Large intestine (tissue), 3 donors: ENCODE data around the gene EPHA8. TPM values are rescaled to one million over a fixed set of nuclear protein-coding genes. Genes with fewer than 3 reads are reported as not detected.

Source experiments
- DNase-seq, 2 donors: peaks; one replicate each; pipeline versions ENCODE4 v3.0.0 to v3.0.0-alpha.2; 2013
- H3K27ac ChIP-seq: one replicate; pipeline ENCODE4 v1.5.1; 2013; ENCODE audit warnings: low read length
- H3K27me3 ChIP-seq: 2 replicates; pipeline ENCODE4 v1.6.1; 2013; ENCODE audit warnings: low read length; ENCODE audit not compliant: control insufficient read depth, insufficient read depth
- H3K36me3 ChIP-seq: 2 replicates; pipeline ENCODE4 v1.6.1; 2013; ENCODE audit warnings: low read length; ENCODE audit not compliant: control insufficient read depth, insufficient read depth
- H3K4me1 ChIP-seq: one replicate; pipeline ENCODE4 v1.6.1; 2013; ENCODE audit warnings: low read length; ENCODE audit not compliant: control insufficient read depth, insufficient read depth
- H3K4me3 ChIP-seq: one replicate; pipeline ENCODE4 v1.5.1; 2013; ENCODE audit warnings: low read length
- H3K9me3 ChIP-seq: one replicate; pipeline ENCODE4 v1.6.1; 2013; ENCODE audit warnings: mild to moderate bottlenecking, low read depth, low read length, moderate library complexity; ENCODE audit not compliant: control insufficient read depth
- WGBS: methylation state at CpG from one replicate; pipeline ENCODE4 v1.1.5; 2013; ENCODE audit warnings: low lambda C conversion rate; ENCODE audit not compliant: insufficient coverage; 5-methylcytosine and 5-hydroxymethylcytosine counted together
- polyA plus RNA-seq: library from polyadenylated mRNA; unstranded; fragments of 120-200 nt; gene quantifications from one replicate; pipeline ENCODE4 v1.2.1, GENCODE V29; 2013

Gene EPHA8
- polyA plus RNA-seq, 1 donor, result 0.57 TPM

- no peak for DNase-seq
- Histone ChIP-seq H3K27me3 (peaks cover 32% of the 10 kb centered on the region), H3K9me3 (no peaks in the 10 kb centered on the region), H3K36me3 (no peaks in the 10 kb centered on the region), H3K27ac (no peak overlapping the region), H3K4me3 (no peak overlapping the region), H3K4me1 (no peaks in the 10 kb centered on the region)
- 20% methylated on average over 1 of the region's 11 CpGs for WGBS
Measured at GRCh38 chr1:22628698-22629444, 65.6 kb downstream of the EPHA8 start.

DNA sequence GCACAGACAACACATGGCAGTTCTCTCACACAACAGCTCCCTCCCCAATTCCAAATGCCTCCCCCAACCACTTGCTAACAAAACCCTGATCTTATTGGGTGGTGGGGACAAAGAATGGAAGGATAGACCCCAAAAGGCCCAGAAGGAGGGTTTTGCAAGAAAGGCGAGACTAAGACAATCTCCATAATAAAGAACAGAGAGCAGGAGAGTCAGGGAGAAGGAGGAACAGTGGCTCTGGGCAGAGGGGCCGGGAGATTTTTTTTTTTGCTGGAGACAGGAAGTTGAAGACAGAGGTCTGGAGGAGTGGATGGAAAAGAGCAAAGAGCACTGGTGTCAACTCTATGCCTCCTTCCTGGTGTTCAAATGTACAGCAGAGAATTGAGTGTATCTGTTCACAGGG, 66.6 kb downstream of the EPHA8 start:
- H3K9me3 ChIP-seq, result no peaks in the 10 kb centered on the region
- H3K4me1 ChIP-seq, result no peaks in the 10 kb centered on the region
- DNase-seq, result no peak
- WGBS, result 29% methylated on average over 1 of the region's 2 CpGs
- H3K27ac ChIP-seq, result no peak overlapping the region
- H3K27me3 ChIP-seq, result peaks cover 29% of the 10 kb centered on the region
- H3K4me3 ChIP-seq, result no peak overlapping the region
- H3K36me3 ChIP-seq, result no peaks in the 10 kb centered on the region

- no peak overlapping the region for H3K27ac ChIP-seq
- H3K36me3 ChIP-seq, result no peaks in the 10 kb centered on the region
- peaks cover 7% of the 10 kb centered on the region for H3K27me3 ChIP-seq
- no peaks in the 10 kb centered on the region for H3K4me1 ChIP-seq
- no peaks in the 10 kb centered on the region for H3K9me3 ChIP-seq
- no CpG with 5 or more reads among the region's 10 CpGs for WGBS
- DNase-seq, result no peak
- H3K4me3 ChIP-seq, result no peak overlapping the region
Measured at GRCh38 chr1:22633697-22634463, 70.6 kb downstream of the EPHA8 start.

DNA sequence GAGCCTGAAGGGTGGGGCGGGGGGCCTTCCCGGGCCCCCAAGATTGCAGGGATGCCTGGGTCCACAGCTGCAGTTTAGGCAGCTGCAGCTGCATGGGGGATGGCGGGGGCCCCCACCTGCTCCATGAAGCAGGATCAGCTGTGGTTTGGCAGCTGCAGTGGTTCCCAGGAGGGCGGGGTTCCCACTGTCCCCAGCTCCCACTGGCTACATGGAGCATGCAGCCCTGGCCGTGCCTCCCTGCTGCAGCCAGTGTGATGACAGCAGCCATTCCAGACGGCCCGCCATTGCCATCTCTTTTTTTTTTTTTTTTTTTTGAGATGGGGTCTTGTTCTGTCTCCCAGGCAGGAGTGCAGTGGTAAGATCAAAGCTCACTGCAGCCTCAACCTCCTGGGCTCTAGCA, 72.1 kb downstream of the EPHA8 start:
- DNase-seq, result no peak
- Histone ChIP-seq H3K9me3 (no peaks in the 10 kb centered on the region), H3K36me3 (no peaks in the 10 kb centered on the region), H3K4me1 (no peaks in the 10 kb centered on the region), H3K27me3 (peaks cover 3% of the 10 kb centered on the region), H3K4me3 (no peak overlapping the region), H3K27ac (no peak overlapping the region)
- WGBS, result no CpG with 5 or more reads among the region's 7 CpGs

- Histone ChIP-seq H3K36me3 (no peaks in the 10 kb centered on the region), H3K4me3 (peak within 1 kb of the TSS; percentile 23), H3K4me1 (no peaks in the 10 kb centered on the region), H3K9me3 (no peaks in the 10 kb centered on the region), H3K27me3 (peaks cover 3% of the 10 kb centered on the region), H3K27ac (no peak within 1 kb of the TSS)
- WGBS, result no CpG with 5 or more reads among the region's 5 CpGs
- DNase-seq, result no peak
Measured at GRCh38 chr1:22636353-22636752, 73.1 kb downstream of the EPHA8 start, which contains the start of gene C1QA. Gene C1QA, plus strand, starts transcription at chr1:22636628. Its CDS starts 989 bp downstream, at chr1:22637617.

DNA sequence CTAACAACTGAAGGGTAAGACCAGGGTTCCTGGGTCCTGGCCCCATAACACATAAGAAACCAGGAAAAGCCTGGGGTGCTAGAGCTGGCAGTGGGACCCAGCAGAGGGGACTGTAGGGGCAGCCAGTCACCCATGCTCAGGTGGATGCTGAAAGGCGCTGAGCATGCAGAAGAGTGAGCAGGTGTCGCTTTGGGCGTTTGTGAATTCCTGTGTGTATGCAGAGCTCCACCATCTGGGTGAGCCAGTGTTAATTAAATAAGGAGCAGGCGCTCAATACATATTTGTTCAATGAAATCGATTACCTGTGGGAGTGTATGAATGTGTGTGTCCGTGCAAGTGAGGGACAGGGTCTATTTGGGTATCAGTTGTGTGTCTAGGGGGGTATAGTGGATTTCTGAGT, 73.6 kb downstream of the EPHA8 start:
- Histone ChIP-seq H3K4me1 (no peaks in the 10 kb centered on the region), H3K27me3 (peaks cover 7% of the 10 kb centered on the region), H3K36me3 (no peaks in the 10 kb centered on the region), H3K4me3 (peak overlapping the region; percentile 23), H3K9me3 (no peaks in the 10 kb centered on the region), H3K27ac (no peak overlapping the region)
- no peak for DNase-seq
- WGBS, result no CpG with 5 or more reads among the region's 6 CpGs

DNA sequence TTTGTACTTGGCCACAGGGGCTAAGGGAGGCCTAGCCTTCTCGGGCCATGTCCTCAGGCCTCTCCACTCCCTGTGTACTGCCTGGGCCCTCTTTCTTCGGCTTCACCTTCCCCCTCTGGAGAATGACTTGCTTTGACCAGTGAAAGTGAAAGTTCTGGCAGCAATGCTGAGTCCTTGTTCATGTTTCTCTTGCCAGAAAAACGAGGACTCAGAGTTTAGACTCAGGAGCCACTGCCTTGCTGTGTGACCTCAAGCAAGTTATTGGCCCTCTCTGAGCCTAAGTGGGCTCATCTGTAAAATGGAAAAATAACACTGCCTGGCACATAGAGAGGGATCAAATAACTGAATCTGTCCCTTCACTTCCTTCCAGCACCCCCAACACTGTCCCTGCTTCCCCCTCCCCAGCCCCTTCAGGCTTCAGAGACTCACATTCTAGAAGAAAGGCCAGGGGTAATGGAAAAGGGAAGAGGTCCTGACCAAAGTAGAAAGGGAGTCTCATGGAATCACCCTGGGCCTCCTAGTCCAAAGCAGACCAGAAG, 74.7 kb downstream of the EPHA8 start:
- Histone ChIP-seq H3K36me3 (no peaks in the 10 kb centered on the region), H3K4me3 (no peak overlapping the region), H3K4me1 (no peaks in the 10 kb centered on the region), H3K9me3 (no peaks in the 10 kb centered on the region), H3K27me3 (peaks cover 7% of the 10 kb centered on the region), H3K27ac (no peak overlapping the region)
- no CpG with 5 or more reads among the region's 3 CpGs for WGBS
- DNase-seq, result no peak

DNA sequence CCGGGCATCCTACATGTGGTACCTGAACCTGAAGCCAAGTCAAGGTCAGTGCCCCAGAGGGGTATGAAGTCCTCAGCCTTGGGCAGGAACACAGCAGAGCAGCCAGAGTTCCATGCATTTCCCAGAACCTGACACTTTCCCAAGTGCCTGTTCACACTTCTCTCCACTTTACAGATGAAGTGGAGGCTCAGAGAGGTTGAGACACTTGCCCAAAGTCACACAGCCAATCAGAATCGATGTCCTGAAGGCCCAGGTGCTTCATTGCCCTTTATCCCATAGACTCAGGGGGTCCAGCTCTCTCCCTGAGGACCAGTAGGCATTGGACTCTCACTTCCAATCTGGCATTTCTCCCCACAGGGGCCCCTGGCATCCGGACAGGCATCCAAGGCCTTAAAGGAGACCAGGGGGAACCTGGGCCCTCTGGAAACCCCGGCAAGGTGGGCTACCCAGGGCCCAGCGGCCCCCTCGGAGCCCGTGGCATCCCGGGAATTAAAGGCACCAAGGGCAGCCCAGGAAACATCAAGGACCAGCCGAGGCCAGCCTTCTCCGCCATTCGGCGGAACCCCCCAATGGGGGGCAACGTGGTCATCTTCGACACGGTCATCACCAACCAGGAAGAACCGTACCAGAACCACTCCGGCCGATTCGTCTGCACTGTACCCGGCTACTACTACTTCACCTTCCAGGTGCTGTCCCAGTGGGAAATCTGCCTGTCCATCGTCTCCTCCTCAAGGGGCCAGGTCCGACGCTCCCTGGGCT, 75.4 kb downstream of the EPHA8 start:
- Histone ChIP-seq H3K27ac (no peak overlapping the region), H3K27me3 (peaks cover 7% of the 10 kb centered on the region), H3K9me3 (no peaks in the 10 kb centered on the region), H3K36me3 (no peaks in the 10 kb centered on the region), H3K4me3 (no peak overlapping the region), H3K4me1 (no peaks in the 10 kb centered on the region)
- no CpG with 5 or more reads among the region's 23 CpGs for WGBS
- no peak for DNase-seq

DNA sequence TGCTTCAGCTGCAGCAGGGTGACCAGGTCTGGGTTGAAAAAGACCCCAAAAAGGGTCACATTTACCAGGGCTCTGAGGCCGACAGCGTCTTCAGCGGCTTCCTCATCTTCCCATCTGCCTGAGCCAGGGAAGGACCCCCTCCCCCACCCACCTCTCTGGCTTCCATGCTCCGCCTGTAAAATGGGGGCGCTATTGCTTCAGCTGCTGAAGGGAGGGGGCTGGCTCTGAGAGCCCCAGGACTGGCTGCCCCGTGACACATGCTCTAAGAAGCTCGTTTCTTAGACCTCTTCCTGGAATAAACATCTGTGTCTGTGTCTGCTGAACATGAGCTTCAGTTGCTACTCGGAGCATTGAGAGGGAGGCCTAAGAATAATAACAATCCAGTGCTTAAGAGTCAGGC, 76.0 kb downstream of the EPHA8 start:
- Histone ChIP-seq H3K27ac (no peak overlapping the region), H3K27me3 (peaks cover 7% of the 10 kb centered on the region), H3K4me1 (no peaks in the 10 kb centered on the region), H3K36me3 (no peaks in the 10 kb centered on the region), H3K9me3 (no peaks in the 10 kb centered on the region), H3K4me3 (no peak overlapping the region)
- no peak for DNase-seq
- WGBS, result no CpG with 5 or more reads among the region's 8 CpGs

DNA sequence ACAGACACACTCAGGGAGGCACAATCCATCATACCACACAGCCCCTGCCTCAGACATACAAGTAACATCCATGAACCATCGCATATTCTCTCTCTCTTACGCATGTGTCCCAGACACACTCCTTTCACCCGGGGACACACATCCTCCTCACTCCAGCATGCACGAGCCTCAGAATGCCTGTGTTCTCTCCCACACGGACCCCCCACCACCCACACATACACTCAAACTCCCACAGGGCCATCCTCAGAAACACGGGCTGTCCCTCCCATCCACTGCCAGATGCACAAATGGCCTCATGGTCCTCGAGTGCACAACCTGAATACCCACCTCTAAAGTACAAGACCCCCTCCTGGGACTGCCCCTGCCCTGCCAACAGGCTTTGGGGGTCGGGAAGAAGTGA, 78.0 kb downstream of the EPHA8 start:
- DNase-seq, result no peak

More for the DNA sequence above, 78.0 kb downstream of the EPHA8 start:
- Histone ChIP-seq H3K27ac (no peak overlapping the region), H3K9me3 (no peaks in the 10 kb centered on the region), H3K4me3 (no peak overlapping the region), H3K27me3 (peaks cover 7% of the 10 kb centered on the region), H3K4me1 (no peaks in the 10 kb centered on the region), H3K36me3 (no peaks in the 10 kb centered on the region)
- WGBS, result 76% methylated on average over 4 of the region's 8 CpGs
